HG03095 (cell line): ENCODE results near the gene ACVR1B.

Experiments
- ATAC-seq: cut with Tn5 transposase; IDR thresholded peaks from one replicate; pipeline ENCODE4 v1.9.1; 2021; ENCODE audit warnings: moderate library complexity; ENCODE audit not compliant: unreplicated experiment

The ACVR1B gene

GRCh38 chr12:52042706-52043385, 91.3 kb downstream of the ACVR1B start:
- no peak for ATAC-seq

GRCh38 chr12:52043386-52044212, 92.1 kb downstream of the ACVR1B start:
- no peak for ATAC-seq

DNA sequence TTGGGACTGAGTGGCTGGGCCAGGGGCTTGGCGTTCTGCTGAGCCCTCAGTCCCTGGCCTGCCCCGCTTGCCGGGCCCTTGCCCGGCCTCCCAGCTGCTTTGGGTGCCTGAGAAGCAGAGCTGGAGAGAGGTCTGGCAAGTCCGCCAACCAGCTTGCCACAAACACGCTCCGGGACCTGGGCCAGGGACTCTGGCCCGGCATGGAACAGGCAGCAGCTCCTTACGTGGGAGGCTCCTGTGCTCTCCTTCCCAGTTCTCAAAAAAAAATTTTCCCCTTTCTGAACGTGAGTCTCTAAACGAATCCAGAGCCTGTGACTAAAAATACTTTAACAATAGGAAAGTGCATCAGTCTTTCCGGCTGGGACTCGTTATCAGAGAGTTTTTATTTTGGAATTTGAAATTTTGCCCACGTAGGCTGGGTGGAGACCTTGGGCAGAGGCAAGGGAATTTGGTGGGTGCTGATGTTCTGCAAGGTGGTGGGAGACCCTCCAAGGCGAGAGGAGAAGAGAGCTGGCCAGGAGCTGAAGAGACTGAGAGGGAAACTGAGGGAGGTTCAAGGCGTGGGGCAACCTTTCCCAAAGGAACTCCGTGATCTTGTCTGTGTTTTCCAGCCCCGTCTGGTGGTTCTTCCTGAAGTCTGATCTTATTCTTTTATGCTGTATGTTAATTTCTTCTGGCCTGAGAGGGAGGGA, 92.9 kb downstream of the ACVR1B start:
- no peak for ATAC-seq

- ATAC-seq, result no peak
Observed at GRCh38 chr12:52045794-52046199, 94.3 kb downstream of the ACVR1B start.
